Measurements from ENCODE around the gene EPN3.

DNA sequence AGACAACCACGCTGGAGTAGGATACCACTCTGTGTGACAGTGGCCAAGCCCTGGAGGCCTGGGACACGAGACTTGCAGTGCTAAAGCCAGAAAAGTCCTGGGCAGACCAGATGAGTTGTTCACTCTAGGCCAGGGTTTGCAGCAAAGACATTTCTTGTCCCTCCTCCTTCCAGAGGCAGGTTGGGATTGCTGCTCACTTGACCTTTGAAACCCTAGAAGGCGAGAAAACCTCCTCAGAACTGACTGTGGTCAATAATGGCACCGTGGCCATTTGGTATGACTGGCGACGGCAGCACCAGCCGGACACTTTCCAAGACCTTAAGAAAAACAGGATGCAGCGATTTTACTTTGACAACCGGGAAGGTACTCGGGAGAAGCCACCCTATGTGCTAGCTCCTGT, 9.8 kb upstream of the EPN3 start:
- TF ChIP-seq, protein P1, sequence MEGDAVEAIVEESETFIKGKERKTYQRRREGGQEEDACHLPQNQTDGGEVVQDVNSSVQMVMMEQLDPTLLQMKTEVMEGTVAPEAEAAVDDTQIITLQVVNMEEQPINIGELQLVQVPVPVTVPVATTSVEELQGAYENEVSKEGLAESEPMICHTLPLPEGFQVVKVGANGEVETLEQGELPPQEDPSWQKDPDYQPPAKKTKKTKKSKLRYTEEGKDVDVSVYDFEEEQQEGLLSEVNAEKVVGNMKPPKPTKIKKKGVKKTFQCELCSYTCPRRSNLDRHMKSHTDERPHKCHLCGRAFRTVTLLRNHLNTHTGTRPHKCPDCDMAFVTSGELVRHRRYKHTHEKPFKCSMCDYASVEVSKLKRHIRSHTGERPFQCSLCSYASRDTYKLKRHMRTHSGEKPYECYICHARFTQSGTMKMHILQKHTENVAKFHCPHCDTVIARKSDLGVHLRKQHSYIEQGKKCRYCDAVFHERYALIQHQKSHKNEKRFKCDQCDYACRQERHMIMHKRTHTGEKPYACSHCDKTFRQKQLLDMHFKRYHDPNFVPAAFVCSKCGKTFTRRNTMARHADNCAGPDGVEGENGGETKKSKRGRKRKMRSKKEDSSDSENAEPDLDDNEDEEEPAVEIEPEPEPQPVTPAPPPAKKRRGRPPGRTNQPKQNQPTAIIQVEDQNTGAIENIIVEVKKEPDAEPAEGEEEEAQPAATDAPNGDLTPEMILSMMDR (optimal IDR thresholded peaks at IDR 0.05 in 1 of 3, IDR thresholded peaks at IDR 0.05 in 1 of 3, conservative IDR thresholded peaks at IDR 0.05 in 1 of 3; ENCODE audit: extremely low read depth in 1 of 3, insufficient read depth in 2 of 3, low read length in 3 of 3): no peak
- no peak for TF ChIP-seq EZH2 (IDR thresholded peaks at IDR 0.05; ENCODE audit: low read length)

All from keratinocyte (primary cell).